IMR-90 (cell line): ENCODE measurements around the gene ASTN2.

Source experiments
- BHLHE40 ChIP-seq: fragments of 150-350 bp; IDR thresholded peaks from 2 replicates; pipeline ENCODE4 v1.6.1; 2016; ENCODE audit warnings: mild to moderate bottlenecking, low read depth, low read length
- FOS ChIP-seq: fragments of 150-350 bp; IDR thresholded peaks from 2 replicates; pipeline ENCODE4 v1.6.1; 2016; ENCODE audit warnings: low read depth, low read length
- MAFK ChIP-seq: IDR thresholded peaks from 2 replicates; pipeline ENCODE4 v1.6.1; 2012; ENCODE audit warnings: low read depth, low read length, improper control_type of control experiment
- MAZ ChIP-seq: IDR thresholded peaks from 2 replicates; pipeline ENCODE4 v1.6.1; 2012; ENCODE audit warnings: low read depth, mild to moderate bottlenecking, low read length, improper control_type of control experiment, moderate library complexity, borderline replicate concordance
- NFE2L2 ChIP-seq: fragments of 150-350 bp; IDR thresholded peaks from 2 replicates; pipeline ENCODE4 v1.6.1; 2016; ENCODE audit warnings: low read depth, mild to moderate bottlenecking, low read length
- POLR2A ChIP-seq: IDR thresholded peaks from 2 replicates; pipeline ENCODE4 v1.6.1; 2012; ENCODE audit warnings: mild to moderate bottlenecking, low read depth, low read length
- RCOR1 ChIP-seq: IDR thresholded peaks from 2 replicates; pipeline ENCODE4 v1.6.1; 2012; ENCODE audit warnings: mild to moderate bottlenecking, low read length, improper control_type of control experiment; ENCODE audit not compliant: insufficient replicate concordance
- RFX5 ChIP-seq: IDR thresholded peaks from 2 replicates; pipeline ENCODE4 v1.8.0; 2012; ENCODE audit warnings: low read depth, mild to moderate bottlenecking, low read length, moderate library complexity
- SMC3 ChIP-seq: fragments of 150-350 bp; IDR thresholded peaks from 2 replicates; pipeline ENCODE4 v1.6.1; 2016; ENCODE audit warnings: low read depth, mild to moderate bottlenecking, antibody characterized with exemption, low read length, moderate library complexity
- TF ChIP-seq, protein P1 (sequence below): conservative IDR thresholded peaks from 2 replicates; pipeline ENCODE4 v1.5.1; 2012; ENCODE audit warnings: mild to moderate bottlenecking, low read depth, low read length, improper control_type of control experiment
- TF ChIP-seq, protein P2 (sequence below): fragments of 150-350 bp; IDR thresholded peaks from 2 replicates; pipeline ENCODE4 v1.6.1; 2016; ENCODE audit warnings: low read depth, mild to moderate bottlenecking, low read length, moderate library complexity, borderline replicate concordance
- TF ChIP-seq, protein P3 (sequence below): fragments of 150-350 bp; IDR thresholded peaks from 2 replicates; pipeline ENCODE4 v1.6.1; 2017; ENCODE audit warnings: mild to moderate bottlenecking, antibody characterized with exemption, low read length, low read depth

DNA sequence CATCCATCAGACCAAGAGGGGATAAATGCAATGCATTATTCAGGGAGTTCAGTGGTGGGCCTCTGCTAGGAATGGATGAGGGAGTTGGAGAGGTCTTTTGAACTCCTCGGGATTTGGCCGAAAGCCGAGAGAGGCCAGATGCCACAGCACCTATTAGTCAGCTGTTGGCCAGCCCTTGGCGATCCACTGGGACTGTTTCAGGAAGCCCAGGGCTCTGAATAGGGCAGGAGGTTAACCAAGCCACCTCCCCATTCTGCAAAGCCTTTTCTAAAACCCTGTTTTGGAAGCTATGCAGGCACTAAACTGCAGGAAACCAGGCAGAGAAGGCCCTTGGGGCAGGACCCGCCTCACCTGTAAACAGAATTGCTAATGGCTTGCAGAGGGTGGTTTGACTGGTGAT, 37.8 kb downstream of the ASTN2 start:
- TF ChIP-seq, protein P1, sequence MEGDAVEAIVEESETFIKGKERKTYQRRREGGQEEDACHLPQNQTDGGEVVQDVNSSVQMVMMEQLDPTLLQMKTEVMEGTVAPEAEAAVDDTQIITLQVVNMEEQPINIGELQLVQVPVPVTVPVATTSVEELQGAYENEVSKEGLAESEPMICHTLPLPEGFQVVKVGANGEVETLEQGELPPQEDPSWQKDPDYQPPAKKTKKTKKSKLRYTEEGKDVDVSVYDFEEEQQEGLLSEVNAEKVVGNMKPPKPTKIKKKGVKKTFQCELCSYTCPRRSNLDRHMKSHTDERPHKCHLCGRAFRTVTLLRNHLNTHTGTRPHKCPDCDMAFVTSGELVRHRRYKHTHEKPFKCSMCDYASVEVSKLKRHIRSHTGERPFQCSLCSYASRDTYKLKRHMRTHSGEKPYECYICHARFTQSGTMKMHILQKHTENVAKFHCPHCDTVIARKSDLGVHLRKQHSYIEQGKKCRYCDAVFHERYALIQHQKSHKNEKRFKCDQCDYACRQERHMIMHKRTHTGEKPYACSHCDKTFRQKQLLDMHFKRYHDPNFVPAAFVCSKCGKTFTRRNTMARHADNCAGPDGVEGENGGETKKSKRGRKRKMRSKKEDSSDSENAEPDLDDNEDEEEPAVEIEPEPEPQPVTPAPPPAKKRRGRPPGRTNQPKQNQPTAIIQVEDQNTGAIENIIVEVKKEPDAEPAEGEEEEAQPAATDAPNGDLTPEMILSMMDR: no peak
- no peak for TF ChIP-seq POLR2A
- no peak for TF ChIP-seq BHLHE40
- TF ChIP-seq, protein P2, sequence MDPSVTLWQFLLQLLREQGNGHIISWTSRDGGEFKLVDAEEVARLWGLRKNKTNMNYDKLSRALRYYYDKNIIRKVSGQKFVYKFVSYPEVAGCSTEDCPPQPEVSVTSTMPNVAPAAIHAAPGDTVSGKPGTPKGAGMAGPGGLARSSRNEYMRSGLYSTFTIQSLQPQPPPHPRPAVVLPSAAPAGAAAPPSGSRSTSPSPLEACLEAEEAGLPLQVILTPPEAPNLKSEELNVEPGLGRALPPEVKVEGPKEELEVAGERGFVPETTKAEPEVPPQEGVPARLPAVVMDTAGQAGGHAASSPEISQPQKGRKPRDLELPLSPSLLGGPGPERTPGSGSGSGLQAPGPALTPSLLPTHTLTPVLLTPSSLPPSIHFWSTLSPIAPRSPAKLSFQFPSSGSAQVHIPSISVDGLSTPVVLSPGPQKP: no peak
- TF ChIP-seq SMC3: no peak
- TF ChIP-seq, protein P3, sequence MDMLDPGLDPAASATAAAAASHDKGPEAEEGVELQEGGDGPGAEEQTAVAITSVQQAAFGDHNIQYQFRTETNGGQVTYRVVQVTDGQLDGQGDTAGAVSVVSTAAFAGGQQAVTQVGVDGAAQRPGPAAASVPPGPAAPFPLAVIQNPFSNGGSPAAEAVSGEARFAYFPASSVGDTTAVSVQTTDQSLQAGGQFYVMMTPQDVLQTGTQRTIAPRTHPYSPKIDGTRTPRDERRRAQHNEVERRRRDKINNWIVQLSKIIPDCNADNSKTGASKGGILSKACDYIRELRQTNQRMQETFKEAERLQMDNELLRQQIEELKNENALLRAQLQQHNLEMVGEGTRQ: no peak
- no peak for TF ChIP-seq RFX5
- TF ChIP-seq MAFK: no peak
- TF ChIP-seq RCOR1: no peak
- no peak for TF ChIP-seq NFE2L2
- TF ChIP-seq MAZ: no peak
- TF ChIP-seq FOS: no peak
